A549 (cell line): ENCODE data around the gene SPEF1. TPM values are rescaled to one million over a fixed set of nuclear protein-coding genes. Genes with fewer than 3 reads are reported as not detected.

Experiments used
- ATAC-seq, 2 experiments: fragments of 200-7000 bp in 1 of 2; fragments of >200 bp in 1 of 2; cut with Nextera tagmentation in 1 of 2; cut with Tn5 transposase in 1 of 2; 3 replicates each; pipeline versions ENCODE4 v1.8.0 to v1.9.1; 2018 to 2020; ENCODE audit warnings: mild to moderate bottlenecking in 1 of 2, moderate library complexity in 1 of 2
- CTCF ChIA-PET: fragments of 300-600 bp; sonication (Branson Sonifier 250); formaldehyde crosslinking; extraction: SDS; loops from one replicate; lab custom pipeline; 2021; ENCODE audit warnings: antibody characterized with exemption, inconsistent platforms; lab: Yijun Ruan, JAX
- POLR2A ChIA-PET: fragments of 350-600 bp; formaldehyde crosslinking; extraction: SDS; loops from one replicate; lab custom pipeline; 2021; ENCODE audit warnings: antibody characterized with exemption, inconsistent platforms; lab: Yijun Ruan, JAX
- DNase-seq, 2 experiments: peaks; one replicate each; pipeline versions ENCODE4 v3.0.0 to v3.0.0-alpha.2; 2011 to 2016; ENCODE audit warnings: low read depth in 1 of 2, low spot score in 1 of 2
- FAIRE-seq: peaks from 2 replicates; lab custom pipeline; 2011; peaks lifted over from hg19 to GRCh38; lab: Jason Lieb, UNC
- H3K27ac ChIP-seq, 2 experiments: fragments of >200 bp; sonication (Bioruptor Twin); formaldehyde crosslinking; 3 replicates each; pipeline ENCODE4 v1.5.1; 2016 to 2017
- H3K4me1 ChIP-seq: fragments of >200 bp; sonication (Bioruptor Twin); formaldehyde crosslinking; 3 replicates; pipeline ENCODE4 v1.6.1; 2016
- H3K4me2 ChIP-seq: fragments of >200 bp; sonication (Bioruptor Twin); formaldehyde crosslinking; 3 replicates; pipeline ENCODE4 v1.6.1; 2016
- H3K4me3 ChIP-seq: fragments of >200 bp; sonication (Bioruptor Twin); formaldehyde crosslinking; 3 replicates; pipeline ENCODE4 v1.5.1; 2016
- H3K9me3 ChIP-seq: fragments of >200 bp; sonication (Bioruptor Twin); formaldehyde crosslinking; 3 replicates; pipeline ENCODE4 v1.6.1; 2016
- CBX8 ChIP-seq: fragments of 200-600 bp; sonication (generic); IDR thresholded peaks from 2 replicates; pipeline ENCODE4 v1.6.1; 2016
- CHD2 ChIP-seq: fragments of 150-350 bp; IDR thresholded peaks from 2 replicates; pipeline ENCODE4 v1.6.1; 2014; ENCODE audit warnings: low read length; ENCODE audit not compliant: partially characterized antibody
- CHD4 ChIP-seq: fragments of 200-600 bp; sonication (generic); IDR thresholded peaks from 2 replicates; pipeline ENCODE4 v1.6.1; 2016; ENCODE audit warnings: antibody characterized with exemption, mild to moderate bottlenecking, borderline replicate concordance
- E2F6 ChIP-seq: IDR thresholded peaks from 2 replicates; pipeline ENCODE4 v1.6.1; 2012; ENCODE audit warnings: low read depth, borderline replicate concordance
- ELK1 ChIP-seq: fragments of 150-350 bp; IDR thresholded peaks from 2 replicates; pipeline ENCODE4 v1.6.1; 2014; ENCODE audit warnings: low read depth, mild to moderate bottlenecking, low read length
- EP300 ChIP-seq, 2 experiments: fragments of >200 bp; sonication (Bioruptor Twin); formaldehyde crosslinking; IDR thresholded peaks; 2 replicates in 1 of 2; 3 replicates in 1 of 2; pipeline ENCODE4 v1.6.1; 2016 to 2017
- FOSB ChIP-seq: fragments of 250-450 bp; sonication (Bioruptor Pico); IDR thresholded peaks from 2 replicates; pipeline ENCODE4 v1.5.0; 2020; ENCODE audit warnings: mild to moderate bottlenecking, moderate library complexity
- HDAC2 ChIP-seq: fragments of 200-600 bp; sonication (generic); IDR thresholded peaks from 2 replicates; pipeline ENCODE4 v1.6.1; 2016
- HOXB5 ChIP-seq: fragments of 250-450 bp; sonication (Bioruptor Pico); IDR thresholded peaks from 2 replicates; pipeline ENCODE4 v1.5.0; 2020; ENCODE audit warnings: mild to moderate bottlenecking, moderate library complexity
- JUN ChIP-seq, 2 experiments: fragments of >200 bp; sonication (Bioruptor Twin); formaldehyde crosslinking; IDR thresholded peaks; 2 replicates in 1 of 2; 3 replicates in 1 of 2; pipeline ENCODE4 v1.6.1; 2016 to 2017
- MAFK ChIP-seq: fragments of 450-650 bp; IDR thresholded peaks from 2 replicates; pipeline ENCODE4 v1.6.1; 2014; ENCODE audit not compliant: partially characterized antibody
- PHF8 ChIP-seq: fragments of 200-600 bp; sonication (generic); IDR thresholded peaks from 2 replicates; pipeline ENCODE4 v1.6.1; 2016; ENCODE audit warnings: low read depth, mild to moderate bottlenecking, antibody characterized with exemption, moderate library complexity, borderline replicate concordance
- RAD21 ChIP-seq, 2 experiments: fragments of >200 bp in 1 of 2; sonication (Bioruptor Twin) in 1 of 2; formaldehyde crosslinking in 1 of 2; IDR thresholded peaks in 1 of 2; conservative IDR thresholded peaks in 1 of 2; 2 replicates in 1 of 2; 3 replicates in 1 of 2; pipeline ENCODE4 v1.6.1; 2012 to 2018; ENCODE audit warnings: inconsistent platforms in 1 of 2
- REST ChIP-seq: fragments of 200-600 bp; sonication (generic); IDR thresholded peaks from 2 replicates; pipeline ENCODE4 v1.6.1; 2016; ENCODE audit warnings: antibody characterized with exemption, mild to moderate bottlenecking, moderate library complexity
- TP53 ChIP-seq: fragments of 250-450 bp; sonication (Bioruptor Pico); IDR thresholded peaks from 2 replicates; pipeline ENCODE4 v1.5.0; 2021; ENCODE audit warnings: mild to moderate bottlenecking, moderate library complexity
- ZNF302 ChIP-seq: fragments of 250-450 bp; sonication (Bioruptor Pico); IDR thresholded peaks from 2 replicates; pipeline ENCODE4 v1.9.0; 2021; ENCODE audit warnings: inconsistent platforms, mild to moderate bottlenecking, moderate library complexity
- WGBS: methylation state at CpG from one replicate; pipeline ENCODE4 v1.1.6; 2017; ENCODE audit errors: missing lambda C conversion rate; 5-methylcytosine and 5-hydroxymethylcytosine counted together
- polyA plus RNA-seq, 4 experiments: library from polyadenylated mRNA; depleted of rRNA in 3 of 4; stranded (reverse); fragments of >200 nt; fragmentation: RNase III in 1 of 4; extraction: RNeasy Plus Mini Kit Qiagen cat#74134 plus additional on column Dnase treatment in 1 of 4; gene quantifications; 2 replicates in 3 of 4; 3 replicates in 1 of 4; pipeline ENCODE4 v1.2.3, GENCODE V29; 2011 to 2017

SPEF1 gene
- polyA plus RNA-seq, 2 of the 4 experiments (the other 2 are of a cell fraction), result 0.41 to 1.3 TPM

- Histone ChIP-seq H3K4me2 (peak overlapping the region; percentile 97), H3K27ac (peak overlapping the region; percentile 88 to 96), H3K9me3 (no peaks in the 10 kb centered on the region), H3K4me3 (peak overlapping the region; percentile 86), H3K4me1 (peaks cover 48% of the 10 kb centered on the region)
- ATAC-seq, result no peak
- no peak for FAIRE-seq
- CTCF ChIA-PET, result interaction anchor here (0.6 to 56.5 kb wide), 19 partner anchors 8 to 301 kb away, joined by 3 to 1634 read pairs (median 6); partner anchors contain the start of genes ADAM33, ADISSP, CDC25B and HSPA12B
- TF ChIP-seq HDAC2, result no peak
- peak in 1 of 2 experiments; percentile 56; a peak in 3 of 5 replicates for TF ChIP-seq JUN (IDR thresholded peaks at IDR 0.05)
- TF ChIP-seq E2F6, result no peak
- peak; percentile 8; the same call in 1 of the 2 replicates for TF ChIP-seq HOXB5 (CRISPR knock-in tag)
- TF ChIP-seq EP300 (IDR thresholded peaks at IDR 0.05), result 0 out of 5 replicates have a peak, but pooled peaks of 1 of the 2 experiments have one; percentile 20
- TF ChIP-seq CBX8, result no peak
- TF ChIP-seq PHF8, result no peak; the same call in 1 of the 2 replicates
- 41% methylated on average over 65 of the region's 79 CpGs for WGBS
- DNase-seq, result no peak
- POLR2A ChIA-PET, result interaction anchor here (0.5 to 3.0 kb wide), 10 partner anchors 12 to 300 kb away, joined by 3 to 40 read pairs (median 5); partner anchors contain the start of genes ADISSP and AP5S1
Measured at GRCh38 chr20:3785240-3786125, 4.2 kb upstream of the SPEF1 start.

- H3K4me2 ChIP-seq, result peak overlapping the region; percentile 97
- CTCF ChIA-PET, result interaction anchor here (0.6 to 56.5 kb wide), 9 partner anchors 10 to 301 kb away, joined by 3 to 1634 read pairs (median 9); partner anchors contain the start of genes ADAM33, ADISSP and HSPA12B
- peak overlapping the region in 1 of 2 experiments; percentile 96; a peak in 4 of 6 replicates for H3K27ac ChIP-seq
- H3K9me3 ChIP-seq, result no peaks in the 10 kb centered on the region
- no peak for FAIRE-seq
- 85% methylated on average over 6 of the region's 6 CpGs for WGBS
- DNase-seq, result no peak
- TF ChIP-seq CBX8 (no peak), FOSB (CRISPR knock-in tag) (peak; percentile 50; the same call in 1 of the 2 replicates)
- POLR2A ChIA-PET, result interaction anchor here (0.5 to 1.8 kb wide), 2 partner anchors 13 to 17 kb away, joined by 3 to 5 read pairs; partner anchors contain the start of gene ADISSP
- H3K4me3 ChIP-seq, result peak overlapping the region; percentile 86
- H3K4me1 ChIP-seq, result peaks cover 48% of the 10 kb centered on the region
- no peak for ATAC-seq
Measured at GRCh38 chr20:3784863-3785239, 3.6 kb upstream of the SPEF1 start.

GRCh38 chr20:3784216-3784853 is 3.1 kb upstream of the SPEF1 start:
- H3K4me2 ChIP-seq, result peak overlapping the region; percentile 97
- ATAC-seq, result no peak
- peaks cover 48% of the 10 kb centered on the region for H3K4me1 ChIP-seq
- FAIRE-seq, result no peak
- H3K27ac ChIP-seq, result peak overlapping the region in 1 of 2 experiments; percentile 96; a peak in 3 of 6 replicates
- no peaks in the 10 kb centered on the region for H3K9me3 ChIP-seq
- ChIA-PET POLR2A (interaction anchor here (1.8 kb wide), 1 partner anchor 16 kb away, joined by 5 read pairs; the partner anchor contains the start of gene ADISSP), CTCF (interaction anchor here (0.6 to 56.5 kb wide), 7 partner anchors 11 to 302 kb away, joined by 3 to 1634 read pairs (median 11); partner anchors contain the start of genes ADISSP and HSPA12B)
- no peak for DNase-seq
- 89% methylated on average over 17 of the region's 17 CpGs for WGBS
- TF ChIP-seq JUN (IDR thresholded peaks at IDR 0.05), result peak in 1 of 2 experiments; percentile 20; a peak in 1 of 5 replicates
- peak; percentile 40; the same call in 1 of the 2 replicates for TF ChIP-seq REST
- no peak for TF ChIP-seq TP53 (CRISPR knock-in tag)
- TF ChIP-seq ELK1, result no peak
- no peak for TF ChIP-seq RAD21 (conservative IDR thresholded peaks at IDR 0.05 in 1 of 2, IDR thresholded peaks at IDR 0.05 in 1 of 2)
- TF ChIP-seq CHD2, result no peak
- no peak for TF ChIP-seq CHD4
- no peak for TF ChIP-seq ZNF302
- TF ChIP-seq MAFK, result no peak
- H3K4me3 ChIP-seq, result 0 out of 3 replicates have a peak overlapping the region, but pooled peaks have one; percentile 86
